Calu3 (cell line): ENCODE measurements around the gene FHIP1B. TPM values are rescaled to one million over a fixed set of nuclear protein-coding genes. Genes with fewer than 3 reads are reported as not detected.

Source experiments
- BruUV-seq: library from RNA; stranded (reverse); fragments of 400-500 nt; replicated peaks from 2 replicates; lab custom pipeline; 2021; lab: Mats Ljungman, UMichigan
- CTCF ChIA-PET: fragments of 300-600 bp; sonication (Branson Sonifier 250); formaldehyde crosslinking; loops from one replicate; lab custom pipeline; 2022; ENCODE audit warnings: antibody characterized with exemption; lab: Charles Lee
- DNase-seq: peaks from one replicate; pipeline ENCODE4 v3.0.0; 2022
- H3K27ac Mint-ChIP-seq: one replicate; pipeline ENCODE4 v1.8.0; 2022; ENCODE audit warnings: mixed read lengths; ENCODE audit not compliant: unreplicated experiment
- H3K27me3 Mint-ChIP-seq: one replicate; pipeline ENCODE4 v1.8.0; 2022; ENCODE audit warnings: mixed read lengths; ENCODE audit not compliant: unreplicated experiment
- H3K36me3 Mint-ChIP-seq: one replicate; pipeline ENCODE4 v1.8.0; 2022; ENCODE audit warnings: mild to moderate bottlenecking, moderate library complexity, mixed read lengths; ENCODE audit not compliant: insufficient read depth, unreplicated experiment
- H3K4me1 Mint-ChIP-seq: one replicate; pipeline ENCODE4 v1.8.0; 2022; ENCODE audit warnings: mild to moderate bottlenecking, low read depth, mixed read lengths; ENCODE audit not compliant: unreplicated experiment
- H3K4me3 Mint-ChIP-seq: one replicate; pipeline ENCODE4 v1.8.0; 2022; ENCODE audit warnings: mild to moderate bottlenecking, low read depth, moderate library complexity, mixed read lengths; ENCODE audit not compliant: unreplicated experiment
- H3K9me3 Mint-ChIP-seq: one replicate; pipeline ENCODE4 v1.8.0; 2022; ENCODE audit warnings: low read depth, mixed read lengths; ENCODE audit not compliant: unreplicated experiment
- intact Hi-C: fragments of 100-400 bp; cut with micrococcal nuclease; formaldehyde crosslinking; loops from one replicate; pipeline ENCODE4 v1.10.0; 2022; ENCODE audit not compliant: unreplicated experiment
- total RNA-seq: library from RNA; stranded (reverse); gene quantifications from 2 replicates; pipeline ENCODE4 v1.2.3, GENCODE V29; 2022
- TF ChIP-seq, protein P1 (sequence below): fragments of 200-600 bp; IDR thresholded peaks from one replicate; pipeline ENCODE4 v1.8.0; 2022; ENCODE audit warnings: antibody characterized with exemption; ENCODE audit not compliant: unreplicated experiment

FHIP1B gene
- total RNA-seq, 1 experiment from 2014 or later: 39.7 TPM

DNA sequence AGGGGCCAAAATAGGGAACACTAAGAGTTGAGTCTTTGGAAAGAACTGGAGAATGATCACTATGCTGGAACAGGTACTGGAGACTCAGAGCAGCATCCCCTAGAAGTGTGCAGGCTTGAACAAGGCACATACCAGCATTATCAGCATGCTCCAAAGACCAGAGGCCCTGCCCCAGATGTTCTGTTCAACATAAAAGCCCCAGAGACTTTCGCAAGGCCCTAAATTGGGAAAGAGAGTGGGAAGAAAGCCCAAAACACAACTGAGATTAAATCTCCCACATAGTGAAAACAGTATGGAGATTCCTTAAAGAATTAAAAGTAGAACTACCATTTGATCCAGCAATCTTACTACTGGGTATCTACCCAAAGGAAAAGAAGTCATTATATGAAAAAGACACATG, 13.8 kb upstream of the FHIP1B start:
- no peak overlapping the region for H3K27ac Mint-ChIP-seq
- H3K4me3 Mint-ChIP-seq: no peak overlapping the region
- intact Hi-C loops: no loop called here
- no peaks in the 10 kb centered on the region for H3K36me3 Mint-ChIP-seq
- CTCF ChIA-PET: no interaction called here
- H3K4me1 Mint-ChIP-seq: no peaks in the 10 kb centered on the region
- TF ChIP-seq, protein P1, sequence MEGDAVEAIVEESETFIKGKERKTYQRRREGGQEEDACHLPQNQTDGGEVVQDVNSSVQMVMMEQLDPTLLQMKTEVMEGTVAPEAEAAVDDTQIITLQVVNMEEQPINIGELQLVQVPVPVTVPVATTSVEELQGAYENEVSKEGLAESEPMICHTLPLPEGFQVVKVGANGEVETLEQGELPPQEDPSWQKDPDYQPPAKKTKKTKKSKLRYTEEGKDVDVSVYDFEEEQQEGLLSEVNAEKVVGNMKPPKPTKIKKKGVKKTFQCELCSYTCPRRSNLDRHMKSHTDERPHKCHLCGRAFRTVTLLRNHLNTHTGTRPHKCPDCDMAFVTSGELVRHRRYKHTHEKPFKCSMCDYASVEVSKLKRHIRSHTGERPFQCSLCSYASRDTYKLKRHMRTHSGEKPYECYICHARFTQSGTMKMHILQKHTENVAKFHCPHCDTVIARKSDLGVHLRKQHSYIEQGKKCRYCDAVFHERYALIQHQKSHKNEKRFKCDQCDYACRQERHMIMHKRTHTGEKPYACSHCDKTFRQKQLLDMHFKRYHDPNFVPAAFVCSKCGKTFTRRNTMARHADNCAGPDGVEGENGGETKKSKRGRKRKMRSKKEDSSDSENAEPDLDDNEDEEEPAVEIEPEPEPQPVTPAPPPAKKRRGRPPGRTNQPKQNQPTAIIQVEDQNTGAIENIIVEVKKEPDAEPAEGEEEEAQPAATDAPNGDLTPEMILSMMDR: no peak
- no peaks in the 10 kb centered on the region for H3K9me3 Mint-ChIP-seq
- peaks cover 27% of the 10 kb centered on the region for H3K27me3 Mint-ChIP-seq
- no peak for DNase-seq
- no TSS peak for BruUV-seq

DNA sequence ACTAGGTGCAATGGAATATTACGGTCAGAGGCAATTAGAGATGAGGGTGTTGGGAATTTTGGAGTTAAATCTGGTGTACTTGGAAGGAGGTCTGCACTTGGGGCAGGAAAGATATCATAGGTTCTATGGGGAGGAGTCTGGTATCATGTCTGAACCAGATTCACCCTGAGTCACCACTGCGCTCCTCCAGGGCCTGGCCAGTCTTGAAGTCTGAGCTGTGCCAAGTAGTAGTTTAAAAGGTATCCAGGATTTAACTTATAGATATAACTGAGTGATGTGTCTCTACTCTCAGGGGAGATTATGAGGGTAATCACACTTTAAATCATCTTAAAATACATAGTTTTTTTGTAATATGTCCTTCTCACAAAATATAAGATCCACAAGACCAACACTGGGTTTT, 11.1 kb upstream of the FHIP1B start:
- no TSS peak for BruUV-seq
- TF ChIP-seq, protein P1: no peak
- intact Hi-C loops: no loop called here
- H3K9me3 Mint-ChIP-seq: no peaks in the 10 kb centered on the region
- H3K4me1 Mint-ChIP-seq: no peaks in the 10 kb centered on the region
- H3K36me3 Mint-ChIP-seq: no peaks in the 10 kb centered on the region
- CTCF ChIA-PET: no interaction called here
- no peak overlapping the region for H3K27ac Mint-ChIP-seq
- no peak overlapping the region for H3K4me3 Mint-ChIP-seq
- no peak for DNase-seq
- H3K27me3 Mint-ChIP-seq: peaks cover 47% of the 10 kb centered on the region

DNA sequence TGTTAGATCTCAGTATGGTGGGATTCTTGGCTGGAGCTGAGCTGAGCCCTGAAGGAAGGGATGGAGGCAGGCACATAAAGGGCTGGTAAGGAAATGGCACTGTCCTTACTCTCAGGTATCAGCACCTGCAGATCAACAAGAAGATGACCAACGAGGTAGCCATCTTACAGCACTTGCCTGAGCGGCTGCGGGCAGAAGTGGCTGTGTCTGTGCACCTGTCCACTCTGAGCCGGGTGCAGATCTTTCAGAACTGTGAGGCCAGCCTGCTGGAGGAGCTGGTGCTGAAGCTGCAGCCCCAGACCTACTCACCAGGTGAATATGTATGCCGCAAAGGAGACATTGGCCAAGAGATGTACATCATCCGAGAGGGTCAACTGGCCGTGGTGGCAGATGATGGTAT, 6.9 kb upstream of the FHIP1B start:
- intact Hi-C loops: no loop called here
- no peaks in the 10 kb centered on the region for H3K36me3 Mint-ChIP-seq
- no peaks in the 10 kb centered on the region for H3K9me3 Mint-ChIP-seq
- TF ChIP-seq, protein P1: no peak
- no peaks in the 10 kb centered on the region for H3K4me1 Mint-ChIP-seq
- CTCF ChIA-PET: no interaction called here
- H3K4me3 Mint-ChIP-seq: no peak overlapping the region
- peaks cover 51% of the 10 kb centered on the region for H3K27me3 Mint-ChIP-seq
- no peak for DNase-seq
- H3K27ac Mint-ChIP-seq: no peak overlapping the region
- no TSS peak for BruUV-seq

DNA sequence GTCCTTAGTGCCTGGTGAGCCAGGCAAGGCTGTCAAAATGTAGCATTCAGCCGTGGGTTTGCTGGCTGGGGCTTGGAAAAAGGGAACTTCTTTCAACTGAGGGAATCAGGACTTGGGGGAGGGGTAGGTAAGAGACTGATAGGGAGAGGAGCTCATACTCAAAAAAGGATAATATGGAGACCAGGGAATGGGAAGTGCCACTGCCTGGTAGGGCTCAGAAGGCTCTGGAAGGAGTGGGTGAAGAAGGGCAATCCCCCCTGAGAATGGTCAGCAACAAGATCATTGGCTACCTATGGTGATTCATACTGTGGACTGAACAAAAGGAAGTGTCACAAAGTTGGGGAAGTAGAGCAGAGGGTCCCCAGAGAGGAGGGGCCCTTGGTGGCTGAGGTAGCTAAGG, 6.3 kb upstream of the FHIP1B start:
- no peak for DNase-seq
- intact Hi-C loops: no loop called here
- H3K27ac Mint-ChIP-seq: no peak overlapping the region
- TF ChIP-seq, protein P1: no peak
- H3K4me1 Mint-ChIP-seq: no peaks in the 10 kb centered on the region
- BruUV-seq: no TSS peak
- CTCF ChIA-PET: no interaction called here
- no peaks in the 10 kb centered on the region for H3K9me3 Mint-ChIP-seq
- no peak overlapping the region for H3K4me3 Mint-ChIP-seq
- peaks cover 49% of the 10 kb centered on the region for H3K27me3 Mint-ChIP-seq
- no peaks in the 10 kb centered on the region for H3K36me3 Mint-ChIP-seq
